NCI-H2029 (cell line): ENCODE results near the gene PEAK1.
A peak's percentile ranks its signal among the peaks of the same experiment; 100 is the strongest.
"Not testable (repeated sequence)": the region's sequence is repeated elsewhere in the genome, so short reads cannot be mapped to it uniquely, and the experiment has no call there.

Experiments
- DNase-seq: peaks from one replicate; lab custom pipeline; 2025; lab: John Stamatoyannopoulos, UW

PEAK1 gene

DNA sequence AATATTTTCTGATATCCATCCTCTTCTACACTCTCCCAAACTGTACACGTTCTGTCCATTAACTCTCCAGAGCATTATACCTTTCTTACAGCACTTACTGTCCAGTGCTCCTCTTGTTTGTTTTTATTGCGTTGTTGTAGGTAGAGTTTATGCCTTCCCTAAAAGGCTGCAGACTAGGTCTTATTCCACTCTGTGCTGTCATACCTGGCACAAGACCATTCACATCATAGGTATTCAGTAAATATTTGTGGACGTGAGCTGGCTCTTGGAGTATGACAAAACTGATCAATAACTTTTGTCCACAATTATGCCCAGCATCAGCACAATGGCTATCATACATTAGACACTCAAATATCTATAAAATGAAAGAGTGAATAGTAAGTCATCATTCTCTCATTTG, 5.2 kb upstream of the PEAK1 start:
- no peak for DNase-seq

DNA sequence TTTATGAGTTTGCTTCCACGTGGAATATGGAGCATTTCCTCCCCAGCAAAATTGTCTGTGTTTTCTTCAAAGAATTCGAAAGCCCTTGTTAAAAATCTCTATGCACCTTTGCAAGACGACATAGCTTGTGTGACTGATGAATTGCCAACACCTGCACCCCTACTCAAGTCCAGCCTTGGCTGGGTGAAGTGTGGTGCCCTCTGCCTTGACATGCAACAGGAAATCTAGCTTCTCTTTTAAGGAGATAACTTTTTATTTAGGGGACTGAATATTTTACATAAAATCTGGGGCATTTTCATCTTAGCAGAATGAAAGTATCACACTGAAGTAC, 1.4 kb upstream of the PEAK1 start:
- no peak for DNase-seq

DNA sequence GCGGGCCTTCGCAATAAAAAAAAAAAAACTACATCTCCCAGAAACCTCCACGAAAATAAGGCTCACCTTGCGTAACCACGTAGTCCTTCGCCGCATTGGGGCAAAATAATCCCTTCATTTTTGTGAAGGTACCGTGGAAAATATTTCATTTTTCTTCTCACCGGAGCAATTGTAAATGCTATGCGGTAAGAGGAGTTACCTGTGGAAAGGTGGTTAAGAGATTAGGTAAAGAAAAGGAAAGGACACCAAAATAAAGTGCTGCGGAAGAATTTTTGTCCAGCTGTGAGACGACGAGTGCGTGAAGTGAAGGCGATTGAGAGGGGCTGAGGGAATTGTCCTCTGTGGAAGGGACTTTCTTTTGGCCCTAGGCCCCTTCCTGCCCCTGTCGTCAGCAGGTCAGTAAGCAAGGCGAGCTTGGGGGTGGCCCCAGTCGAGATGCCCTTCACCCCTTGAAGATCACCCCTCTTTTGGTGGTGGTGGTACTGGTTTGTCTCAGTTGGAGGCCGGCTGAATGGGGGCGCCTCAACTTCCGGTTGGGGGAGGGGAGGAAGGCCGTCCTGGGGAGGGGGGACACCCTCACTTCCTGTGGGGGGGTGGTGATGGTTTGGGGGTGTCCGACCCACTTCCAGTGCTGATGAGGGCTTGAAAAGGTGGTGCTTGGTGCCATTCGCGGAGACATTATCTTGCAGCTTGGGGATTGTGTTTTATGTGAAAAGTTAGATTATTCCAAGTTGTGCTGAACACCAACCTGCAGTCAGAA, 886 bp upstream of the PEAK1 start, which contains the start of gene HMG20A:
HMG20A (plus strand) TSS at position 279 of the 760 bp plus-strand sequence. CDS start 37,520 bp downstream, outside the sequence.
- DNase-seq, result peak; percentile 49

DNA sequence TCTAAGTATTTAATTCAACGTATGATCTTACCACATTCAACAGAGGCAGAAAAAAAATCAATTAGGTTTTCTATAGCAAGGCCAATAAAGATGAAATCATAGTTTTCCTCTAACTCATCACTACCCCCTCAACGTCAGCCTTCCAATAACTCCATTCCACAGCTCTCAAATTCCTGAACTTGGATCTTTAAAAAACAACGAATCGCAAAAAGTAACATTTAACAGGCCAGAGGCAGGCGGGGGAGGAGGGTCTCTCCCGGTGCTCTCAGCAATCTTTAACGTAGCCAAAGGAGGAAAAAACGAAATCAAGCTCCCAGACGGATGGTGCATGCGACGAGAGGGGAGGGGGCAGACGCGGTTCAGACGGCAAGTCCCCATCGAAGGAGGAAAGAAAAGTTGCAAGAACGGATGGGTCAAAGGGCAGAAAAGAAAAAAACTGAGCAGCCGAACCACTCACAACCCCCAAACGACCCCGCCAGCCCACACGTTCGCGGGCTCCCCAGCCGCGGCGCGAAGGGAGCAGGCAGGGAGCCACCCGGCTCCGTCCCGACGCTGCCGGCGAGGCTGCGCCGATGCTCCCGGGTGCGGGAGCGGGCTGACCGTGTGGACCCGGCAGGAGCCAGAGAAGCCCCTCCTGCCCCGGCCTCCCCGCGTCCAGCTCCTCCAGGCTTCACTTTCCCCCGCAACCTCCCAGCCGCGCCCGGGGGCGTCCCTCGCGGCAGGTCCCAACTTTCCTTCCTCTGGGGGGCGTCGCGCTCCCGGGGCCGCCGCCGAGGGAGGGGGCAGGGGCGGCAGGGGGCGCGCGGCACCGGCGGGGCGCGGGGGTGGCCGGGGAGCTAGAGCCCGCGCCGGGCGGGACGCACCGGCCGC, 703 bp downstream of the PEAK1 start:
- no peak for DNase-seq

DNA sequence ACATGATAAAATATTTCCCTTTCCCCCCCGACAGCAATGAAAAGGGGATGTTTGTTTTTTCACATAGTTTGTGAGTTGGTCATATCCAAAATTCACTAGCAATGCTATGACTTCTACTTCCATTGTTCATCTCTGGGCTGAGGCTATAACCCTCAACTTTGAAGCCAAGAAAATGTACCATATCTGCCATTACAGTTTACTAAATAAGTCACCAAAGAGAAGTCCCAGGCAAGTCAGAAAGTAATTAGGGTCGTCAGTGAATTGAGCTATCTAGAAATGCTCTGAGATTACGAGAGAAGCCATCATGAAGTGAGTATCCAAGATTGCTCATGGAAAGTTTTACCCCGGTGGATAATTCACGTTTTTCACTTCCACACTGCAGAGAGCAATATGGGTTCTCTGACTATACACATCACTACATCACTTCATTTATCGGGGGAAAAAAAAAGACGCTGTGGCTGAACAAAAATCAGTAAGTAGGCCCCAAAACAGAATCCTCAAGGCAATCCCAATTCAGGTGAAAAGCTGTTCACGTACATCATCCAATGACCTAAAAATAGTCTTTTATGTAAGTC, 1.4 kb downstream of the PEAK1 start:
- no peak for DNase-seq

DNA sequence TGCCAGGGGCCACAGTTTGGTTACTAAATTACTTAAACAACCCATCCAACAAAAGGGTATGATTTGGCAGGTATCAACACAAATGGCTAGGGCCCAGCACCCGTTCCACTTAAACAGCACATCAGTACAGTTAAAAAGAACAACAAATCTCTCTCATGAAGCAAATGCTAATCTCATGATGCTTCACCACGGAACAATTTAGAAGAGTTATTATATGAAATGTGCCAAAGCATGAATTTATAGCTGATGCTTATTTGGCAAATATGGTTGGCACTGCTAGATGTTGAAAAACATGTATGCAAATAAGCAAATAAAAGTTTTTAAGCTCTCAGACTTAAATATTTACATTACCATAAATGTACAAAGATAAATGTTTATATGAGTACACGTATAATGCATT, 2.3 kb downstream of the PEAK1 start:
- DNase-seq, result no peak

DNA sequence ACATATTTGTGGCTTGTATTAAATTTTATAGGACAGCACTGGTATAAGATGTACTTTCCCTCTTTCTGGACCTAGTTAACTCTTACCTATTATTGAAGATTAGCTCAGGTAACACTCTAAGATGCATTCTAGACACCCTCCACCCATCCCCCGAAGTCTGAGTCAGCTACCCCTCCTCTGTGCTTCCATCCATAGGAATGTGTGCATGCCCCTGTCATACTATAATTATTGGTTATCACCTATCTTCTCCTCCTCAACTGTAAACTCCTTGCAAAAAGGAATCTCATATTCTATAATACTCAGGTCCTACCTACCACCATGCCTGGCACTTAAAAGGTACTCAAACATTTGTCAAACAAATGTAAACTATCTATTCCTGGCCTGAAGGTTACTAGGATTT, 3.0 kb downstream of the PEAK1 start:
- no peak for DNase-seq

DNA sequence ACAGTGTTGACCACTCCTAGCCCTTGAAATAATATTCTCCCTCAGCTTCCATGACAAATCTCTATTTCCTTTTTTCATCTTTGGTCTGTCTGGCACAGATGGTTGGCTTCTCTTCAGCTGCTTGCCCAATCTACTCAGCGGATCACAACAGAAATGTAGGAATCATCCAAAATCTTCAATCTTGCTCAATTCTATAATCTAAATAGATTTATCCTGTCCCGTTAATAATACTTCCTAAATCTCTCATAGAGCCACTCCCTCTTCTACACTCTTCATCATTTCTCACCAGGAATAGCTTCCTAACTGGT, 3.8 kb downstream of the PEAK1 start:
- DNase-seq, result no peak

DNA sequence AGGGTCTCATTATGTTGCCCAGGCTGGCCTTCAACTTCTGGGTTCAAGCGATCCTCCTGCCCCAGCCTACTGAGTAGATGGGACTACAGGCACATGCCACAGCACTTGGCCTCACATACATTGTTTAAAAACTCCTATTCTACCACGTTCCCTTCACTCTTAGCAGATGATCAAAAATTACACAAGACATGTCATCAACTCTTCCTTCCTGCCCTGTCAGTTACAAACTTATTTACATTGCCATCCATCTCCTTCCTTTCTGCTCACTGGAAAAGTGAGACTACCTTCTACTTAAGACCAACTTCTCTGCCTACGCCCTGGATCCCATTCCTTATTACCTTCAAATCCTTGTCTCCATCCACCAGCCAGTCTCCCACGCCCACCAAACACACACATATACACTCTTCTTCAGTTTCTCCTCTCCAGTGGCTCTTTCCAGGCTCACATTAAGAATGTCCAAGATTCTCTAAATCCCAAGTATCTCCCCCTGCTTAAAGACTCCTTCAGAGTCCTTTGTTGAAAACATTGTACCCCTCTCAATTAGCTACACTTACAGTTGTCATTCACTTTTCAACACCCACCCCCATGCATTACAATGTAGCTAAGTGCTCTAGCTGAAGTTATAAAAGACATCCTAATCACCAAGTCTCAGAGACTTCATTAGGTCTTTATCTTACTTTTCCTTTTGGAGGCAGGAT, 4.3 kb downstream of the PEAK1 start:
- no peak for DNase-seq

DNA sequence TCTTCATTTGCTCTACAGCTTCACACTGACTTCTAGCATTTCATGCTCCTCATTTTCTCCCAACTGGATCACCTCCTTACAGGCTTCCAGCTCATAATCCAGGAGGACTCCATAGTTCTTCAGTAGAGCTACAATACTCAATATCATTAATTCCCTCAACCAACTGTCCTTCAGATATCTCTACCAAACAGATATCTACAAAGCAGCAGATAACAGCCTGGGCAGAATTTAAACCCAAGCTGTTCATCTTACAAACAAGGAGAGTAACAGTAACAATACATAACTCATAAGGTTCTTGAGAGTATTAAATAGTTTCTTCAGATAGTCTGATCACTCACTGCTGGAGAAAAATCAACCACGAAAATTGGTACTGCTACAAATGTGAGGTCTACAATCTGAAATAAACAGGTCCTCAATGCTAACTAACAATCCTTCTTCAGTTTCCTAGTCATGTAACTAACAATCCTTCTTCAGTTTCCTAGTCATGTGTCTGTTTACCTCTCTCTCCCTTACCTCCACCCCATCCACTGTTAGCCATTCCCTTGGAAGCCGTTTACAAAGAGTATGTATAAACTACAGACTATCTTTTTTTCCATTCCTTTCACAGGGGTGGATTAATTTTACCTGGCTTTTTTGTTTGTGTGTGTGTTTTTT, 5.0 kb downstream of the PEAK1 start:
- no peak for DNase-seq

DNA sequence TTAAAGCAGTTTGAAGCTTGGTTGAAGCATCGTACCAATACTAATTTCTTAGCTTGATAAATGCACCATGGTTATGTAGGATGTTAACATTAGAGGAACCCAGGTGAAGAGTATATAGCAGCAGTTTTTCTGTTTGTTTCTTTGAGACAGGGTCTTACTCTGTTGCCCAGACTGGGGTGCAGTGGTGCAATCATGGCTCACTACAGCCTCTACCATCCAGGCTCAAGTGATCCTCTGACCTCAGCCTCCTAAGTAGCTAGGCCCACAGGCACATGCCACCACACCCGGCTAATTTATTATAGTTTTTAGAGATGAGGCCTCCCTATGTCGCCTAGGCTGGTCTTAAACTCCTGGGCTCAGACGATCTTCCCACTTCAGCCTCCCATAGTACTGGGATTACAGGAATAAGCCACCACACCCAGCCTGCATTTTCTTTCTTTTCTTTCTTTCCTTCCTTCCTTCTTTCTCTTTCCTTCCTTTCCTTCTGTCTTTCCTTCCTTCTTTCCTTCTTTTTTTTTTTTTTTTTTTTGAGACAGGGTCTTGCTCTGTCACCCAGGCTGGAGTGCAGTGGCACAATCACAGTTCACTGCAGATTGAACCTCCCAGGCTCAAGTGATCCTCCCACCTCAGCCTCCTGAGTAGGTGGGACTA, 6.1 kb downstream of the PEAK1 start:
- no peak for DNase-seq

DNA sequence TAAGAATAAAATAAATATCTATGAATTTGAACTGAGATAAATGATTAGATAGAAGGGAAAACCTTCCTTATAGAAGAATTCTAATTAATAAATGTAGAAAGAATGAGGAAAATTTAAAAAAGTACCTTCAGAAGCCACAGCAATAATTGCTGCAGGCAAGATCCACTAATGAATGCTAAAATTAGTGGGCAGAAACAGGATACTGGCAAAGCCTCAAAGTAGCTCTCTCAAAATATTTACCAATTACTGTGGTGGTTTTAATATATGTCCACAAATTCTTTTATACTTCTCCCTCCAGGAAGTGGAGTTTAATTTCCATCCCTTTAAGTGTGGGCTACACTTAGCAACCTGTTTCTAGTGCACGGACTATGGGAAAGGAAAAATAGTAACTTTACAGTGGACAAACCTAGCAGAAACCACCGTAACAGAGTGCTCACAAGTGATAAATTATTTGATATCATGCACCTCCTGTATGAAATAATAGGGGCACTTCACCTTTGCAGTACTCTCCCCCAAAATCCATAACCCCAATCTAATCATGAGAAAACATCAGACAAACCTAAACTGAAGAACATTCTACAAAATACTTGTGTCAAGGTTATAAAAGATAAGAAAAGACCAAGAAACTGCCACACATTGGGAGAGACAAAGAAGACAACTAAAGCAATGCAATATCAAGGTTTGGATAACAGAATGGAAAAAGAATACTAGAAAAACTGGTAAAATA, 6.8 kb downstream of the PEAK1 start:
- DNase-seq, result no peak

DNA sequence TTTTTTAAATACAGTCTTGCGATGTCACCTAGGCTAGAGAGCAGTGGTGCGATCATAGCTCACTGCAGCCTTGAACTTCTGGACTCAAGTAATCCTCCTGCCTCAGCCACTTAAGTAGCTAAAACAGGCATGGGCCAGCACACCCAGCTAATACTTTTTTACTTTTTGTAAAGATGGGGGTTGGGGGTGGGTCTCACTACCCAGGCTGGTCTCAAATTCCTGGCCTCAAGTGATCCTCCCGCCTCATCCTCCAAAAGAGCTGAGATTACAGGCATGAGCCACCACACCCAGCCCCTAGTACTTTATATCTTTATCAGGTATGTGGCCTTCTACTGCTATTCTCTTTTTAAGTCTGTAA, 8.3 kb downstream of the PEAK1 start:
- DNase-seq, result no peak

DNA sequence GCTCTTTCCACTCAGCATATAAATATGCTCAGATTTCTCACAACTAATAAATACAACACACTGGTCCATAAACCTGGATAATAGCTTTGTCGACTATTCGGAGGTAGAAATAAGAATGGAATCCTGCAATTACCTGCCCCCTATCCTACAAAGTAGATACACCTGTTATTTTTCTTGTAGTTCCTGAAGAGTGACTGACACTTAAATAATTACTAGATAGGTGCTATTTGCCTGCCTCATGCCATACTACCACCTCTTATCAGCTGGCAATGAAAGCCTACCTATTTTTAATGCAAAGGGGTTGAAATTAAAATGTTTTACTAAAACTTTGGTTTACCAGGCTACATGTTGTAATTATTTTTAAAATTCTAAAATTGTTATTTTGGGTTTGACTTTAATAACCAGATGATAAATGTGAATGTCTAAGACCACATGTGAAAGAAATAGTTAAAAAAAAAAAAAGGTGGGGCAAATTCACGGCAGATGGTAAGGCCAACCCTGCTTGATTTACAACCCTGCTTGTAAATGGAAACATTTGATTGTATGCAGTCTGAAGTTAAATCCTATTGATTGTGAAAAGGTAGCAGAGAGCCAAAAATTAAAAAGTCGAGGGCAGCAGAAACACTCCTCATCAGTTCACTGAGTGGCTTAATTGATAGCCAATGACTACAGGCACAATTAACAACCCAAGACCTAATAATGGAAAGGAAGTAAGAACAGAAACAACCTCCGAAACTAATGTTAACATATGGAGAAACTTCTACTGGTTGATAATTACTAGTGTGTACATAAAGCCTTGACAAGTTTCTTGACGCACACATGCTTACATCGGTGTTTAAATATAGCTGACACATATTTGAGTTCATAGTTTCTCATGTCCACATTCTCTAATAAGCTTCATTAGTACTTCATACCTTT, 8.9 kb downstream of the PEAK1 start:
- DNase-seq, result no peak

DNA sequence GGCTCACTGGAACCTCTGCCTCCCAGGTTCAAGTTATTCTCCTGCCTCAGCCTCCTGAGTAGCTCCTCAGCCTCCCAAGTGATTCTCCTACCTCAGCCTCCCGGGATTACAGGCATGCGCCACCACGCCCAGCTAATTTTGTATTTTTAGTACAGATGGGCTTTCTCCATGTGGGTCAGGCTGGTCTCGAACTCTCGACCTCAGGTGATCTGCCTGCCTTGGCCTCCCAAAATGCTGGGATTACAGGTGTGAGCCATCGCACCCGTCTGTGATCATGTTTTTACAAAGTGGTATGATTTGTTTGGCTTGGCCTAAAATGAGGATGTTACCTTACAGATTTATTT, 9.8 kb downstream of the PEAK1 start:
- not testable (repeated sequence) for DNase-seq

DNA sequence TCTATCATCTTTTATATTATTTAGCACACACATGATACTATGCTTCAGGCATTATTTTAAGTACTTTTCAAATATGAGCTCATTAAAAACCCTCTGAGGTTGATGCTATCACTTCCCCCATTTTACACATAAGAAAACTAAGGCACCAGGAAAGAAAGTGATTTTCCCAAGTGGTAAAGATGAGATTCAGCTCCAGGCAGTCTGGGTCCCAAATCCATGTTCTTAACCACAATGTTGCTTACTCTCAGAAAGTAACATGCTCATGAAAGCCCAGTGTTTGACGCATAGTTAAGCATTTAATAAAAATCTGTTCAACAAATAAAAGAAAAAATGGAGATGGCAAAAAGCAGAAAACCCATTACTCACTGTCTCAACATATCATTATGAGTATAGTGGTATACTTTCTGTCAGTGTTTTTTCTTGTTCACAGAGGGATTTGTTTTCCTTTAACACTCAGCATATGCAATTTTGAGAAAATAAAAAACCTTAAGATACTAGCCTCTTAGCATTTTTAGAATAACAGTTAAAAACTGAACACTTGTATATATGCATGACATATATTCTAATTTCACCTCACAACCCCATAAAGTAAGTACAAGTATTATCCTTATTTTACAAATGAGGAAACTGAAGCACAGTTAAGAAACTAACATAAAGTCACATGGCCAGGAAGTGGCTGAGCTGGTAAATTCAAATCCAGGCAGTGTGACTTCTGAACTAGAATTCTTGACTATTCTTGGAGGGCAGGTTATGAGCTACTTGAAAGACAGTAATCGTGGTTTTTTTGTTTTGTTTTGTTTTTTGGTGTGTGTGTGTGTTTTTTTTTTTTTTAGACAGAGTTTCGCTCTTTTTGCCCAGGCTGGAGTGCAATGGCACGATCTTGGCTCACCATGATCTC, 10.4 kb downstream of the PEAK1 start:
- no peak for DNase-seq

DNA sequence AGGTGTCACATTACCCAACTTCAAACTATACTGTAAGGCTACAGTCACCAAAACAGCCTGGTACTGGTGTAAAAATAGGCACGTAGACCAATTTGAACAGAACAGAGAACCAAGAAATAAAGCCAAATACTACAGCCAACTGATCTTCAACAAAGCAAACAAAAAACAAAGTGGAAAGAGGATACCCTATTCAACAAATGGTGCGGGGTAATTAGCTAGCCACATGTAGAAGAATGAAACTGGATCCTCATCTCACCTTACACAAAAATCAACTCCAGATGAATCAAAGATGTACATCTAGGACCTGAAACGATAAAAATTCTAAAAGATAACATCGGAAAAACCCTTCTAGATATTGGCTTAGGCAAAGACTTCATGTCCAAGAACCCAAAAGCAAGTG, 13.1 kb downstream of the PEAK1 start:
- no peak for DNase-seq

DNA sequence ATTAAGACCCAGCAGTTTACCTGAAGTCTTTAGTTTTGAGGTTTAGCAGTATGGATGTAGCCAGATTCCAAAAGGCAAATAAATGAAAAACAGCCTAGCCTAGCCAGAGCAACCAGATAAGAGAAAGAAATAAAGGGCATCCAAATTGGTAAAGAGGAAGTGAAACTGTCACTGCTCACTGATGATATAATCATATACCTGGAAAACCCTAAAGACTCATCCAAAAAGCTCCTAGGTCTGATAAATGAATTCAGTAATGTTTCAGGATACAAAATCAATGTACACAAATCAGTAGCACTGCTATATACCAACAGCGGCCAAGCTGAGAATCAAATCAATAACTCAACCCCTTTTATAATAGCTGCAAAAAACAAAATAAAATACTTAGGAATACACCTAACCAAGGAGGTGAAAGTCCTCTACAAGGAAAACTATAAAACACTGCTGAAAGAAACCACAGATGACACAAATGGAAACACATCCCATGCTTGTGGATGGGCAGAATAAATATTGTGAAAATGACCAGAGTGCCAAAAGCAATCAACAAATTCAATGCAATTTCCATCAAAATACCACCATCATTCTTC, 13.6 kb downstream of the PEAK1 start:
- not testable (repeated sequence) for DNase-seq
